Right lobe of liver (tissue), 6 donors: ENCODE results near the gene BRK1. TPM values are rescaled to one million over a fixed set of nuclear protein-coding genes. Genes with fewer than 3 reads are reported as not detected.
"Not testable (repeated sequence)": the region's sequence is repeated elsewhere in the genome, so short reads cannot be mapped to it uniquely, and the experiment has no call there.

Experiments
- ATAC-seq, 4 donors: fragments of 200-7000 bp; cut with Tn5 transposase; one replicate each; pipeline ENCODE4 v1.9.1; 2020; ENCODE audit warnings: mild to moderate bottlenecking in 4 of 4, moderate library complexity in 4 of 4
- DNase-seq, 3 donors: peaks; one replicate each; pipeline ENCODE4 v3.0.0-alpha.2; 2020
- H3K27ac ChIP-seq, 3 donors: fragments of 200-600 bp; one replicate each; pipeline ENCODE4 v1.8.0; 2022
- H3K27me3 ChIP-seq, 2 donors: fragments of 200-600 bp; one replicate each; pipeline ENCODE4 v1.8.0; 2022
- H3K36me3 ChIP-seq, 4 donors: fragments of 200-600 bp; sonication (generic) in 1 of 4; one replicate each; pipeline versions ENCODE4 v1.5.1 to v1.8.0; 2017 to 2022; ENCODE audit warnings: control low read depth in 1 of 4
- H3K4me1 ChIP-seq, 4 donors: fragments of 200-600 bp; sonication (generic) in 1 of 4; one replicate each; pipeline versions ENCODE4 v1.5.1 to v1.8.0; 2017 to 2022; ENCODE audit warnings: control low read depth in 1 of 4
- H3K4me3 ChIP-seq, 3 donors: fragments of 200-600 bp; one replicate each; pipeline ENCODE4 v1.8.0; 2022
- H3K9me3 ChIP-seq, 4 donors: fragments of 200-600 bp; sonication (generic) in 1 of 4; one replicate each; pipeline versions ENCODE4 v1.5.1 to v1.8.0; 2017 to 2022; ENCODE audit warnings: control low read depth in 1 of 4
- CTCF ChIP-seq, 4 donors: fragments of 200-600 bp in 3 of 4; fragments of 450-650 bp in 1 of 4; IDR thresholded peaks; one replicate each; pipeline versions ENCODE4 v1.5.1 to v1.8.0; 2016 to 2022; ENCODE audit warnings: antibody characterized with exemption in 4 of 4, mild to moderate bottlenecking in 2 of 4
- POLR2A ChIP-seq: fragments of 450-650 bp; IDR thresholded peaks from one replicate; pipeline ENCODE4 v1.6.1; 2017; ENCODE audit warnings: antibody characterized with exemption, mild to moderate bottlenecking
- WGBS: methylation state at CpG from one replicate; pipeline ENCODE4 v1.1.6; 2018; ENCODE audit warnings: low coverage, low lambda C conversion rate; ENCODE audit not compliant: insufficient coverage; ENCODE audit errors: missing lambda C conversion rate; 5-methylcytosine and 5-hydroxymethylcytosine counted together
- intact Hi-C, 2 donors: fragments of 100-400 bp; cut with DNase I; formaldehyde crosslinking; loops; one replicate each; pipeline versions ENCODE4 v1.11.2 to v1.14.1; 2022
- total RNA-seq, 6 experiments: library from RNA; depleted of rRNA in 2 of 6; stranded (reverse); fragments of >200 nt in 2 of 6; fragmentation: NEBNext Ultra II Directional in 3 of 6; extraction: Animal tissue kit (Norgen Biotek cat#: 25700) in 3 of 6; gene quantifications; one replicate each; pipeline versions ENCODE4 v1.1.0 to v1.2.4, GENCODE V29; 2016 to 2023
- donor health status: DM: no; HTN: yes; CAD: no.
- donor health status: DM: no; HTN: no; CAD: no.
- donor health status: DM: no; HTN: no; CAD: no.
- donor health status: DM: no; HTN: yes; CAD: no.
- donor health status: DM: no; HTN: yes; CAD: no.

The BRK1 gene
- total RNA-seq, 6 experiments from 2014 or later: 41.2 to 55.3 (median 42.7) TPM

- DNase-seq: no peak
- H3K4me1 ChIP-seq: peaks cover 0 to 20% (median 6%) of the 10 kb centered on the region in 4 donors
- no peak overlapping the region for H3K27ac ChIP-seq
- TF ChIP-seq POLR2A (no peak), CTCF (IDR thresholded peaks at IDR 0.05) (no peak)
- no peaks in the 10 kb centered on the region for H3K27me3 ChIP-seq
- no peak overlapping the region for H3K4me3 ChIP-seq
- WGBS: no CpG with 5 or more reads among the region's 13 CpGs
- ATAC-seq: no peak
- no peaks in the 10 kb centered on the region for H3K9me3 ChIP-seq
- intact Hi-C loops: loop anchor here in 1 of 2 donors (10.0 kb wide), 1 partner anchor 54 kb away; no protein-coding TSS in a partner anchor
- no peaks in the 10 kb centered on the region for H3K36me3 ChIP-seq
Observed at GRCh38 chr3:10170915-10171478, 55.5 kb downstream of the BRK1 start.

GRCh38 chr3:10173095-10173925 is 57.8 kb downstream of the BRK1 start:
- H3K27me3 ChIP-seq: no peaks in the 10 kb centered on the region
- peak overlapping the region; percentile 47 to 78 (median 62) for H3K27ac ChIP-seq
- TF ChIP-seq CTCF (IDR thresholded peaks at IDR 0.05) (no peak), POLR2A (no peak)
- peaks cover 0 to 3% (median 0%) of the 10 kb centered on the region in 4 donors for H3K36me3 ChIP-seq
- ATAC-seq (no peak), DNase-seq (no peak)
- H3K4me3 ChIP-seq: no peak overlapping the region
- H3K4me1 ChIP-seq: peaks cover 0 to 16% (median 6%) of the 10 kb centered on the region in 4 donors
- H3K9me3 ChIP-seq: no peaks in the 10 kb centered on the region
- WGBS: 90% methylated on average over 10 of the region's 10 CpGs
- intact Hi-C loops: loop anchor here in 1 of 2 donors (10.0 kb wide), 1 partner anchor 51 kb away; no protein-coding TSS in a partner anchor

- intact Hi-C loops: loop anchor here in 1 of 2 donors (10.0 kb wide), 1 partner anchor 51 kb away; no protein-coding TSS in a partner anchor
Observed at GRCh38 chr3:10173926-10174435, 58.5 kb downstream of the BRK1 start.

GRCh38 chr3:10175334-10175733 is 59.9 kb downstream of the BRK1 start:
- H3K27me3 ChIP-seq, ATAC-seq, DNase-seq, H3K27ac ChIP-seq, H3K9me3 ChIP-seq, H3K4me3 ChIP-seq: not testable (repeated sequence)
- Histone ChIP-seq H3K4me1 (peaks cover 0 to 16% (median 6%) of the 10 kb centered on the region in 4 donors), H3K36me3 (peaks cover 0 to 16% (median 1%) of the 10 kb centered on the region in 4 donors)
- intact Hi-C loops: loop anchor here in 1 of 2 donors (10.0 kb wide), 1 partner anchor 49 kb away; no protein-coding TSS in a partner anchor
- WGBS: 94% methylated on average over 6 of the region's 7 CpGs

More at GRCh38 chr3:10173926-10174435, 58.5 kb downstream of the BRK1 start:
- Histone ChIP-seq H3K4me1 (peaks cover 0 to 16% (median 6%) of the 10 kb centered on the region in 4 donors), H3K36me3 (peaks cover 0 to 7% (median 1%) of the 10 kb centered on the region in 4 donors), H3K27me3 (no peaks in the 10 kb centered on the region), H3K9me3 (no peaks in the 10 kb centered on the region), H3K27ac (peak overlapping the region; percentile 47 to 78 (median 62)), H3K4me3 (no peak overlapping the region)
- peak; percentile 67 to 73 (median 72) for DNase-seq
- TF ChIP-seq POLR2A (peak; percentile 14), CTCF (IDR thresholded peaks at IDR 0.05) (no peak)
- 15% methylated on average over 6 of the region's 6 CpGs for WGBS
- ATAC-seq: peak; percentile 80 to 92 (median 88)

- H3K27ac ChIP-seq, DNase-seq, ATAC-seq, H3K27me3 ChIP-seq, H3K4me3 ChIP-seq, H3K9me3 ChIP-seq: not testable (repeated sequence)
- H3K36me3 ChIP-seq: peaks cover 0 to 16% (median 1%) of the 10 kb centered on the region in 4 donors
- WGBS: 94% methylated on average over 2 of the region's 4 CpGs
- peaks cover 0 to 16% (median 6%) of the 10 kb centered on the region in 4 donors for H3K4me1 ChIP-seq
- intact Hi-C loops: loop anchor here in 1 of 2 donors (10.0 kb wide), 1 partner anchor 49 kb away; no protein-coding TSS in a partner anchor
Observed at GRCh38 chr3:10176150-10176549, 60.7 kb downstream of the BRK1 start.
